Fibroblast of skin of abdomen (primary cell): ENCODE data around the gene MICA.

ENCODE experiments used
- DNase-seq: peaks from one replicate; pipeline ENCODE4 v3.0.0-alpha.2; 2013

The MICA gene

DNA sequence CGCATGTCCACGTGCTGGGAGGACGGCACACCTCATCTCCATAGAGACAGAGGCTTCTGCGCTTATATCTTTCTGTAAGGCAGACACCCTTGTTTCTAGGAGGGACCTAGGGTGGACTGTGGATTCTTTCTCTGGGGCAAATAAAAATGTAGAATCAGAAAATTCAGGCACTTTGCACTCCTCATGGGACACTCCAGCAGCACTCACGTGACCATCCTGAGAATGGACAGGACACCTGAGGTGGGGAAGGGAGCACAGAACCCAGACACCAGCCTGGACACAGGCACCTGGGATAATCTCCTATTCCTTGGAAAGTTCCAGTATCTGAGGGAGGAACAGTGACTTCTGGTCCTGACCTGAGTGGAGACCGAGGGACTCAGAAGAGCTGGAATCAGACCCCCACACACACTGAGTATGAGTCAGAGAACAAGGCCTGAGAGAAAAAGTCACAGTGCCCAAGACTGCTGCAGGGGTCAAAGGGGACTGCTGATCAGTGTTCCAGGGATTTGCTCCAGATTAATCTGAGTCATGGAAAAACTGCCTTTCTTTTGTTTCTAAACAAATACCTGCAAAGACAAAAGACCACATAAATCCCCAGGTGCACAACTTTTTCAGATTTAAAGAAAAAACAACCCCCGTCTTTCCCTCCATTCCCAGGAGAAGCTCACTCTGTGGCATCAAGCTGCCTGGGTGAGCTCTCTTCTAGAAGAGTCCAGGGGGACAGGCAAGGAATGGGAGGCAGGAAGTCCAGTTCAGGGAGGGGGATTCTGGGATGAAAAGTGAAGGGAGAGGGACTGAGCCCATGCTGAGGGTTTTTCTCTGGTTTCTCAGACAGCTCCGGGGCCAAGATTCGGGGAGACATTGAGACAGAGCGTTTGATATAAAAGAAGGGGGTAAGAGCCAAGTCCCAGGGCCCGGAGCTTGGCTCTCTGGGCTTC, 58.9 kb downstream of the MICA start:
- DNase-seq, result no peak

DNA sequence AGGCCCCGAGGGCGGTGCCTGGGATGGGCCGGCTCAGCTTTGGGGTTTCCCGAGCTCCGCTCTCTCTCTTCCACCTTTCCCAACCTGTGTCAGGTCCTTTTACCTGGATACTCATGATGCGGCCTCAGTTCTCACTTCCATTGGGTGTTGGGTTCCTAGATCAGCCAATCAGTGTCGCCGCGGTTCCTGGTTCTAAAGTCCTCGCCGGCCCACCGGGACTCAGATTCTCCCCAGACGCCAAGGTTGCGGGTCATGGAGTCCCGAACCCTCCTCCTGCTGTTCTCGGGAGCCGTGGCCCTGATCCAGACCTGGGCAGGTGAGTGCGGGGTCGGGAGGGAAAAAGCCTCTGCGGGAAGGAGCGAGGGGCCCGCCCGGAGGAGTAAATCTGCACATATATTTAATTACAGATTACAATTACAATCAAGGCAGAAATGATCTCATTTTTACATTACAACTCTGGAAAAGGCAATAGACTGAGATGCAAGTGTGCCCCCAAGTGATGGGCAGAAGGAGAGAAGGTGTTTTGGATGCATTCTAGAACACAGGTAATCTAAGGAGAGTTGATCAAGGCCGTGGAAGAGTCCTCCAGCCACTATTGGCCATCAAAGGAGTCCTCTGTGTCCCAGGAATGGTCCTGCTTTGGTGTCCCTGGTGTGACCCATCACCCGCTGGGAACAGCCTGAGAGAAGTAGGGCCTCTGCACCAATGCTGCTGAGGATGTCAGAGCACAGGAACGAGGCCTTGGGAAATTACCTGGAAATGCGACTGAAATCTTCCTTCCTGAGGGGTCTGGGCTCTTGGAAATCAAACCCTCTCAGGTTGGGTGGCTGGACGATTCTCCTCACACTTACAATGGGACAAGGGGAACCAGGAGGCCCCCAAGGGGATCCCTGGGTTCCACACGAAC, 59.8 kb downstream of the MICA start:
- DNase-seq, result peak; percentile 35

DNA sequence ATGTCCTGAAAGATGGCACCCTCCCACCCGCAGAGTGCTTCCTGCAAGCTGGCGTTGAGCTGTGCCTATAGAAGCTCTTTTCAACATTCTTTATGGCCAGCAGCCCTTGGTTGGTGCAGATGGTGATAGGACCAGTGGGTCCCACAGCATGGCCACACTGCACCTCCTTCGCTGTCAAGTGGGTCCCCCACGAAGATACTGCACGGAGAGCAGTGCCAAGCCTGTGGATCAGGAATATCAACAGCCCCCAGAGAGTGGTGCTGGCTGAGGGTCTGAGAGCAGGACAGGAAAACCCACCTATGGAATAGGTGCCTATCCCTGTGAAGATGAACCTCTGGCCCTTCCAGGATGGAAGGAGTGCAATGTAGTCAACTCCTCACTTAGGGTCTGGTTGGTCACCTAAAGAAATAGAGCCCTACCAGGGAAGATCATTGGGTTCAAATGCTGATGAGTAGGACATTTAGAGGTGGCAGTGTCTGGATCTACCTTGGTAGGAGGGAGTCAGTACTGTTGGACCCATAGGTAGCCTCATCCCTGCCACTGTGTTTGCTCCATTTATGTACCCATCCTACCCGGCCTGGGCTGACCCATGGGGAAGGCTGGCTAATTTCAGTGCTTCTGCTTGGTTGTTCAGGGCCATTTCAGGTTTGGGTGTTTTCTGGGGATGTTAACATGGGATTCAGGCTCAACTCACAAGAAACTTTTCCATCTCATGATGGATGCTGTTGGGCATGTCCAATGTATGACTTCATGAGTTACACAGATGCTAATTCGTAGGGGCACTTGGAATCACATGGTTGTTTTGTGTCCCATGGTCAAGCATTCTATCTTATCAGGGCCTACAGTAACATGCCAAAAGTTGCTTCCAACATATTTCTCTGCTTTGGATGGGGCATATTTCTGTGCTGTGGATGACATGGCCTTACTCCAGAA, 61.1 kb downstream of the MICA start:
- no peak for DNase-seq
